ENCODE data around the gene GLRX5. TPM values are rescaled to one million over a fixed set of nuclear protein-coding genes. Genes with fewer than 3 reads are reported as not detected.
A peak's percentile ranks its signal among the peaks of the same experiment; 100 is the strongest.

Gene GLRX5
- total RNA-seq, 1 donor from 2014 or later = 23.7 TPM

DNA sequence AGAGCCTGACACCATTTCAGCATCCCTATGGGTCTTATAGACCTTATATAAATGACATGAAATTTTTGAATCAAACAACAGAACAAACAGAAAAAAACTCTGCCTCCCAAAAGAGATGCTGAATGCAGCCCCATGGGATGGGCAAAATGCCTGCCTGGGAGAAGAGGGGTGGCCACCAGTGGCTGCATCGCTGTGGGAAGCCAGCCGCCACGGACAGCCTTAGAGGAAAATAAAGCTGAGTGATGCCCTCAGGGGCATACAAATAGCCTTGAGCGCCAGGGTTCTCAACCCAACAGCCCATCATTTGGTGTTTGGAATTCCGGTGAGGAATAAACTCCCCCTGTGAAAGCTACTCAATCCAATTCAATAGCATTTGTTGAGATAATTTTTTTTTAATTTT is 41.3 kb upstream of the GLRX5 start:
- DNase-seq (no peak), ATAC-seq (no peak)
- Histone ChIP-seq H3K27me3 (ENCODE audit: low read depth) (no peaks in the 10 kb centered on the region), H3K4me3 (no peak overlapping the region), H3K27ac (no peak overlapping the region), H3K36me3 (no peaks in the 10 kb centered on the region), H3K9me3 (no peaks in the 10 kb centered on the region), H3K4me1 (peaks cover 51% of the 10 kb centered on the region)
- intact Hi-C loops (cut with DNase I) = no loop called here
- TF ChIP-seq, protein P1, sequence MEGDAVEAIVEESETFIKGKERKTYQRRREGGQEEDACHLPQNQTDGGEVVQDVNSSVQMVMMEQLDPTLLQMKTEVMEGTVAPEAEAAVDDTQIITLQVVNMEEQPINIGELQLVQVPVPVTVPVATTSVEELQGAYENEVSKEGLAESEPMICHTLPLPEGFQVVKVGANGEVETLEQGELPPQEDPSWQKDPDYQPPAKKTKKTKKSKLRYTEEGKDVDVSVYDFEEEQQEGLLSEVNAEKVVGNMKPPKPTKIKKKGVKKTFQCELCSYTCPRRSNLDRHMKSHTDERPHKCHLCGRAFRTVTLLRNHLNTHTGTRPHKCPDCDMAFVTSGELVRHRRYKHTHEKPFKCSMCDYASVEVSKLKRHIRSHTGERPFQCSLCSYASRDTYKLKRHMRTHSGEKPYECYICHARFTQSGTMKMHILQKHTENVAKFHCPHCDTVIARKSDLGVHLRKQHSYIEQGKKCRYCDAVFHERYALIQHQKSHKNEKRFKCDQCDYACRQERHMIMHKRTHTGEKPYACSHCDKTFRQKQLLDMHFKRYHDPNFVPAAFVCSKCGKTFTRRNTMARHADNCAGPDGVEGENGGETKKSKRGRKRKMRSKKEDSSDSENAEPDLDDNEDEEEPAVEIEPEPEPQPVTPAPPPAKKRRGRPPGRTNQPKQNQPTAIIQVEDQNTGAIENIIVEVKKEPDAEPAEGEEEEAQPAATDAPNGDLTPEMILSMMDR (IDR thresholded peaks at IDR 0.05) = no peak

- intact Hi-C loops (cut with DNase I) = no loop called here
- Histone ChIP-seq H3K4me1 (peaks cover 56% of the 10 kb centered on the region), H3K27me3 (ENCODE audit: low read depth) (no peaks in the 10 kb centered on the region), H3K36me3 (no peaks in the 10 kb centered on the region), H3K4me3 (no peak overlapping the region), H3K27ac (no peak overlapping the region), H3K9me3 (no peaks in the 10 kb centered on the region)
- TF ChIP-seq, protein P1 (IDR thresholded peaks at IDR 0.05) = no peak
- no peak for ATAC-seq
- DNase-seq = no peak
These were observed 40.9 kb upstream of the GLRX5 start for GRCh38 chr14:95493976-95494375.

DNA sequence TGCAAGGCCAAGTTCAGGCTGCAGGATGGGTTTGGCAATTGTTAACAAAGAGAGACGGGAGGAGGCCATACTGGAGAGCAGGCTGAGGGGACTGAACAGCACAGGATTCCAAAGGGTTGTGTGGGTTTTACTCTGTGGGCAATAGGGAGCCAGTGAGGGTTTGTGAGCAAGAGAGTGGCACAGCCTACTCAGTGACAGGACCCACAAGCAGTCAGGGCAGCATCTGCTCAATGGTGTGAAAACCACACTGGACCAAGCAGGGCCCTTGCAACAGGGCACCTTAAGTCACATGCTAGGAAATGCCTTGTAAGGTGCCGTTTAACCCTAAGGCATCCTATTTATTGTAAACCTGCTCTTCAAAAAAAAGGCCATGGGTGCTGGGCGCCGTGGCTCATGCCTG is 40.4 kb upstream of the GLRX5 start:
- H3K4me3 ChIP-seq = no peak overlapping the region
- H3K9me3 ChIP-seq = no peaks in the 10 kb centered on the region
- H3K4me1 ChIP-seq = peaks cover 60% of the 10 kb centered on the region
- H3K36me3 ChIP-seq = no peaks in the 10 kb centered on the region
- ATAC-seq (no peak), DNase-seq (no peak)
- intact Hi-C loops (cut with DNase I) = no loop called here
- TF ChIP-seq, protein P1 (IDR thresholded peaks at IDR 0.05) = no peak
- H3K27ac ChIP-seq = no peak overlapping the region
- no peaks in the 10 kb centered on the region for H3K27me3 ChIP-seq (ENCODE audit: low read depth)

- Histone ChIP-seq H3K36me3 (peaks cover 2% of the 10 kb centered on the region), H3K27me3 (ENCODE audit: low read depth) (no peaks in the 10 kb centered on the region), H3K4me1 (peaks cover 55% of the 10 kb centered on the region), H3K9me3 (no peaks in the 10 kb centered on the region), H3K4me3 (no peak overlapping the region), H3K27ac (no peak overlapping the region)
- DNase-seq (no peak), ATAC-seq (no peak)
- intact Hi-C loops (cut with DNase I) = no loop called here
- TF ChIP-seq, protein P1 (IDR thresholded peaks at IDR 0.05) = no peak
These were observed 39.8 kb upstream of the GLRX5 start for GRCh38 chr14:95495076-95495475.

DNA sequence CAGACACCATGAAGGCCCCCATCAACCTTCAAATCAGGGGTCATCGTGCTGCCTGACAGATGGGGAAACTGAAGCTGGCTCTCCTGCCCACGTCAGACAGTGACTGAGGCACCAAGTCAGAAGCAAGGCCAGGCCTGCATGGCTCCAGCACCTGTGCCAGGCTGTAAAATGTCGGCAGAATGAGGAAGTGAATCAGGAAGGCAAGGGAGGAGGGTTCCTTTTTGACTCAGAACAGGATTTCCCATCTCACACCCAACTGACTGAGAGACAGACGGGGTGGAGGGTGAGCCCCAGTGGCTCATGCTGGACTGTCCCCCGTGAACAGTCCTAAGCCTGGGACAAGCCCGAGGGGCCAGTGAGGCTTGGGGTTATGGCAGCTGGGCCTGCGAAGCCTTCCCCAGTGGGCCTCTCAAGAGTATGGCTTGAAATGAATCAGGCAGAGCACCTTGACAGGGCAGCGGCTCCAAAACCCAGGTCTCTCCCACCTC is 39.3 kb upstream of the GLRX5 start:
- Histone ChIP-seq H3K36me3 (peaks cover 5% of the 10 kb centered on the region), H3K27ac (peak overlapping the region; percentile 63), H3K9me3 (no peaks in the 10 kb centered on the region), H3K4me1 (peaks cover 50% of the 10 kb centered on the region), H3K4me3 (no peak overlapping the region), H3K27me3 (ENCODE audit: low read depth) (no peaks in the 10 kb centered on the region)
- TF ChIP-seq, protein P1 (IDR thresholded peaks at IDR 0.05) = no peak
- ATAC-seq (peak; percentile 51 to 75), DNase-seq (no peak)
- intact Hi-C loops (cut with DNase I) = no loop called here

All from lower lobe of right lung (tissue), 2 donors.